OCI-LY3 (cell line): ENCODE results near the gene THRA.

Experiments used
- H2AFZ ChIP-seq: fragments of 200-600, 300-600 bp; shearing (Covaris generic); 2 replicates; pipeline ENCODE4 v1.6.0; 2014; ENCODE audit warnings: antibody characterized with exemption, low read depth, low read length
- H3K27ac ChIP-seq: fragments of 200-600, 300-600 bp; sonication (generic); 2 replicates; pipeline ENCODE4 v1.5.1; 2014; ENCODE audit warnings: mild to moderate bottlenecking, low read length, moderate library complexity, mixed read lengths
- H3K27me3 ChIP-seq: fragments of 200-600, 300-600 bp; sonication (generic); 2 replicates; pipeline ENCODE4 v1.6.1; 2014; ENCODE audit warnings: low read depth, low read length, mixed read lengths
- H3K36me3 ChIP-seq: fragments of 200-600, 300-600 bp; sonication (generic); replicated peaks from 2 replicates; pipeline ENCODE3; 2014; ENCODE audit warnings: low read depth, low read length, mixed read lengths
- H3K4me1 ChIP-seq: fragments of 300-600, 200-600 bp; sonication (generic); 2 replicates; pipeline ENCODE4 v1.6.1; 2014; ENCODE audit warnings: low read length, mixed read lengths
- H3K4me2 ChIP-seq: fragments of 200-600, 300-600 bp; sonication (generic); 2 replicates; pipeline ENCODE4 v1.6.1; 2014; ENCODE audit warnings: low read length, mixed read lengths
- H3K4me3 ChIP-seq: fragments of 300-600, 200-600 bp; sonication (generic); 2 replicates; pipeline ENCODE4 v1.5.1; 2014; ENCODE audit warnings: antibody characterized with exemption, mild to moderate bottlenecking, low read length, moderate library complexity
- H3K79me2 ChIP-seq: fragments of 300-600, 200-600 bp; shearing (Covaris generic); 2 replicates; pipeline ENCODE4 v1.6.1; 2014; ENCODE audit warnings: mild to moderate bottlenecking, low read length, mixed read lengths
- H3K9ac ChIP-seq: fragments of 300-600, 200-600 bp; shearing (Covaris generic); 2 replicates; pipeline ENCODE4 v1.6.0; 2014; ENCODE audit warnings: mild to moderate bottlenecking, low read length, moderate library complexity
- H3K9me3 ChIP-seq: fragments of 200-600, 300-600 bp; shearing (Covaris generic); 2 replicates; pipeline ENCODE4 v1.6.1; 2014; ENCODE audit warnings: low read length, mixed read lengths; ENCODE audit not compliant: insufficient read depth
- H4K20me1 ChIP-seq: fragments of 200-600, 300-600 bp; sonication (generic); 2 replicates; pipeline ENCODE4 v1.6.1; 2016; ENCODE audit warnings: low read length, mixed read lengths; ENCODE audit not compliant: insufficient read depth
- CTCF ChIP-seq: fragments of 200-600, 300-600 bp; sonication (generic); IDR thresholded peaks from 2 replicates; pipeline ENCODE4 v1.5.1; 2014; ENCODE audit warnings: antibody characterized with exemption, low read length, low read depth
- EZH2phosphoT487 ChIP-seq: fragments of 200-600 bp; shearing (Covaris generic); IDR thresholded peaks from 2 replicates; pipeline ENCODE4 v1.6.1; 2018; ENCODE audit warnings: antibody characterized with exemption, mixed run types, low read depth

THRA gene

GRCh38 chr17:40073454-40074174 lies 10.8 kb downstream of the THRA start:
- Histone ChIP-seq H3K9me3 (no peaks in the 10 kb centered on the region), H3K27me3 (no peaks in the 10 kb centered on the region), H3K27ac (no peak overlapping the region), H3K4me3 (no peak overlapping the region), H3K36me3 (no peaks in the 10 kb centered on the region), H2AFZ (no peak overlapping the region), H4K20me1 (no peaks in the 10 kb centered on the region), H3K9ac (no peak overlapping the region), H3K4me1 (peaks cover 31% of the 10 kb centered on the region), H3K79me2 (no peaks in the 10 kb centered on the region; the same call in 1 of the 2 replicates), H3K4me2 (no peak overlapping the region)
- TF ChIP-seq EZH2phosphoT487 (no peak), CTCF (no peak)

DNA sequence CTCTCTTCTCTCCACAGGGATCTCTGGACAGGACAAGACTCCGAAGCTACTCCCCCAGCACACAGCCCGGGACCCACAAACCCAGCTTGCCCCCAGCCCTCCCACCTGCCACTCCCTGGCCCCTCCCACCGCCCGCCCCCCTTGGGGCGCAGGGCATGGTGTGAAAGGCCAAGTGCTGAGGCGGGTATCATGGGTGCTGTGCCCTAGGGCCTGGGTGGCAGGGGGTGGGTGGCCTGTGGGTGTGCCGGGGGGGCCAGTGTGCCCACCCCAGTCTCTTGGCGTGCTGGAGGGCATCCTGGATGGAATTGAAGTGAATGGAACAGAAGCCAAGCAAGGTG lies 11.4 kb downstream of the THRA start:
- Histone ChIP-seq H3K4me3 (no peak overlapping the region), H3K4me2 (no peak overlapping the region), H3K27me3 (no peaks in the 10 kb centered on the region), H3K36me3 (no peaks in the 10 kb centered on the region), H3K9me3 (no peaks in the 10 kb centered on the region), H3K4me1 (peaks cover 25% of the 10 kb centered on the region), H3K79me2 (no peaks in the 10 kb centered on the region; the same call in 1 of the 2 replicates), H2AFZ (no peak overlapping the region), H3K9ac (no peak overlapping the region), H4K20me1 (no peaks in the 10 kb centered on the region), H3K27ac (no peak overlapping the region)
- TF ChIP-seq CTCF (no peak), EZH2phosphoT487 (no peak)

DNA sequence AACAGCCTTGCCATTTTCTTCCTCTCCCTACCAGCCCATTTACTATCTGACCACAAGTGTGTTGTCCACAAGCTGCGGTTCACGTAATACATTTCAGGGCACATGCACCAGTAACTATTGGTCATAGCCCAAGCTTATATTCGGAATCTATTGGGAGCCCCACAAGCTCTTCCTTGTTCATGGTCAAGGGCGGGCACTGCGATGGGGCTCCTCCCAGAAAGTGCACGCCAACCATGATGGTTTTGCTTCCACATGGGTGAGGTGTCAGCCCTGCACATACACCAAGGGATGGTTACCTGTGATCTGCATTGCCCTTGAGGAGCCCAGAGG lies 12.1 kb downstream of the THRA start:
- Histone ChIP-seq H3K4me3 (no peak overlapping the region), H3K9ac (no peak overlapping the region), H3K79me2 (no peaks in the 10 kb centered on the region), H3K4me2 (no peak overlapping the region), H3K9me3 (no peaks in the 10 kb centered on the region), H3K27ac (no peak overlapping the region), H2AFZ (no peak overlapping the region), H4K20me1 (no peaks in the 10 kb centered on the region), H3K36me3 (no peaks in the 10 kb centered on the region), H3K4me1 (peaks cover 18% of the 10 kb centered on the region), H3K27me3 (no peaks in the 10 kb centered on the region)
- TF ChIP-seq CTCF (no peak), EZH2phosphoT487 (no peak)

GRCh38 chr17:40075201-40075941 lies 12.6 kb downstream of the THRA start:
- no peaks in the 10 kb centered on the region for H3K79me2 ChIP-seq
- no peak overlapping the region for H3K27ac ChIP-seq
- TF ChIP-seq EZH2phosphoT487 (no peak), CTCF (peak; percentile 94)
- H3K9me3 ChIP-seq, result no peaks in the 10 kb centered on the region
- no peaks in the 10 kb centered on the region for H3K27me3 ChIP-seq
- H2AFZ ChIP-seq, result no peak overlapping the region
- H3K4me3 ChIP-seq, result no peak overlapping the region
- H4K20me1 ChIP-seq, result no peaks in the 10 kb centered on the region
- no peaks in the 10 kb centered on the region for H3K36me3 ChIP-seq
- no peak overlapping the region for H3K9ac ChIP-seq
- peaks cover 13% of the 10 kb centered on the region for H3K4me1 ChIP-seq
- H3K4me2 ChIP-seq, result no peak overlapping the region
